Activated CD4-positive, alpha-beta T cell treated with anti-CD3 and anti-CD28 coated beads for 4 hours (primary cell): ENCODE data around the gene MSH2.

Experiments
- DNase-seq, 2 donors: peaks; one replicate each; pipeline ENCODE4 v3.0.0-alpha.2; 2020

MSH2 gene

DNA sequence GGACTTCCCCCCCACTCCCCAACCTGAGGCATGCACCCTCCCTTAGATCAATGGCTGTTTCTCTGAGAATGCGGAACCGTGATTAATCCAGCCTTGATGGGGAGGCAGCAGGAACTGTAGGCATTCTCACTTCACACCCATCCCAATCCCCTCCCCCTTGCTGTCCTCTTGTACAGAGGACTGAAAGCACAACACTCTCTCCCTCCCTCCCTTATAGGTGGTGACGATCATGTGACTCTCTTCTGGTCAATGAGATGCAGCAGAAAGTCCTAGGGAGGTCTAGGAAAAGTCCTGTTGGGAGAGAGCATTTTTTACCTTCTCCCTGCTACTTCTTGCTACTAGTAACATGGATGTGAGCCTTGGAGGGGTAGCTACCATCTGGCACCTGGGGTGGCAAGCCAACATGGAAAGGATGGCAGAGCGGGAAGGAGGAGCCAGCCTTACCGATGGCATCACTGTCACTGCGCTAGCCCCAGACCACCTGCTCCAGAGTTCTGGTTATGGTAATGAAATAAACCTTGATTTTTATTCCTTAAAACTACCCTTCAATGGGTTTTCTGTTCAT is 106.9 kb downstream of the MSH2 start:
- no peak for DNase-seq

- no peak for DNase-seq
Observed at GRCh38 chr2:47510745-47511144, 107.8 kb downstream of the MSH2 start.

- DNase-seq = no peak
Observed at GRCh38 chr2:47512581-47513083, 109.7 kb downstream of the MSH2 start.

- no peak for DNase-seq
Observed at GRCh38 chr2:47513981-47514520, 111.1 kb downstream of the MSH2 start.

DNA sequence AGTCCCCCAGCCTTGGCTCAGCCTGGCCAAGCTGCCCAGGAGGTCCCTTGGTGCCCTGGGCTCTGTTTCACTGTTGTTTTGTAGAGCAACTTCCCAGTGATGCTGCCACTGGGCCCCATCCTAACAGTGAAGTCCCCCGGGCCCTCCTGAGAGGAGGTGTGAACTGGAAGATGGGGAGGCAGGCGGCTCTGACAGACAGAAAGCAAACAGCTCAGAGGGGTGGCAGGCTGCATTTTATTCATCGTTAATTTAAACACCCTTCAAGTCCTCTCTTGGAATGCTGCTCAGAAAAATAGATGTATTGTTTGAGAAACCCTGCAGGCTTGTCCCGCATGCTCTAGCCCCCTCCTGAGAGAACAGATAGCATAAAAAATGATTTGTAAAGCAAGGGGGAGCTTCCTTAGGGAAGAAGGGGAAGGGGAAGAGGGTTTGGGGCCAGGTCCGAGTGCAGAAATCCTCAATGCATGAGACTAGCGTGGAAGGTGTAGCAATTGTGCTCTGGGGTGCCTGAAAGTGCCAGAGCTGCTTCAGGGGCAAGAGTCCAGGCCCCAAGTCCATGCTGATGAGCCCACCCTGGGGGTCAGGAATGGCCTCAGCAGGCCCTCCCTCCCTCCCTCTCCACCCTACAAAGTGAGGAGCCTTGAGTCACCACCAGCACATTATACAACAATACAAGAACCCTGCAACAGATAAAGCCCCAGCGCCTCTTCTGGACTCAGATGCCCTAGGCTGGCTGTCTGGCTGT is 113.6 kb downstream of the MSH2 start:
- DNase-seq = no peak

- no peak for DNase-seq
Observed at GRCh38 chr2:47518497-47519146, 115.7 kb downstream of the MSH2 start.

DNA sequence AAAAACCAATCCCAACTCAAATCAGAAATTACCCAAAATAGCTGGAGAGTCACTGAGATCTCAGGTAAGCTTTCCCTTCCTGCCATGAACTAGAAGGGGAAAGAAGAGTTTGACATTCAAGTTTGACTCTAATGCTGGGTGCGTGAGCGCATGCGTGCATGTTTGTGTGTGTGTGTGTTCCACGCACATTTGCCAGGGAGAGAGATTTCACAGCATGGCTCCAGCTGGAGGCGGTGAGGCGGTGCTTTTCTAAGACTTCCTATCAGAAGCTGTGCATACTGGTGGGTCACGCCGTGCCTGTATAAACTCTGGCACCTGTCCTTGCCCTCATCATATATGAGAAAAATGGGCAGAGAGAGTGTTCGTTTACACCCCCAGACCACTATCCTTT is 116.2 kb downstream of the MSH2 start:
- no peak for DNase-seq

GRCh38 chr2:47519604-47520301 is 116.8 kb downstream of the MSH2 start:
- no peak for DNase-seq

DNA sequence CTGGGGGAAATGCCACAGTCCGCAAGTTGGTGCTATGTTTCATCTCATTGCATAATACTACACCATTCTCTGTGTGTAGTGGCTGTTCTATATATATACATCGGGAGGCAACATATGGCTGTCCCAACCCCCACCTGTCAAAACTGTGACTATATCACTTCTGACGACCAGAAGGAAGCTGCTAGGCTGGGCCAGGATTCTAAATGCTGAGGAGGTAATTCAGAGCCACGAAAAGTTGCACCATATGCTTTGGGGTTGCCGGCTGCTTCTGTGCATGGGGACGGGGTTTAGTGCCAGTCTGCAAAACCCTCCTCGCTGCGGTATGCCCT is 117.3 kb downstream of the MSH2 start:
- DNase-seq = no peak

GRCh38 chr2:47520825-47521665 is 118.1 kb downstream of the MSH2 start:
- peak; percentile 64 to 72 for DNase-seq

DNA sequence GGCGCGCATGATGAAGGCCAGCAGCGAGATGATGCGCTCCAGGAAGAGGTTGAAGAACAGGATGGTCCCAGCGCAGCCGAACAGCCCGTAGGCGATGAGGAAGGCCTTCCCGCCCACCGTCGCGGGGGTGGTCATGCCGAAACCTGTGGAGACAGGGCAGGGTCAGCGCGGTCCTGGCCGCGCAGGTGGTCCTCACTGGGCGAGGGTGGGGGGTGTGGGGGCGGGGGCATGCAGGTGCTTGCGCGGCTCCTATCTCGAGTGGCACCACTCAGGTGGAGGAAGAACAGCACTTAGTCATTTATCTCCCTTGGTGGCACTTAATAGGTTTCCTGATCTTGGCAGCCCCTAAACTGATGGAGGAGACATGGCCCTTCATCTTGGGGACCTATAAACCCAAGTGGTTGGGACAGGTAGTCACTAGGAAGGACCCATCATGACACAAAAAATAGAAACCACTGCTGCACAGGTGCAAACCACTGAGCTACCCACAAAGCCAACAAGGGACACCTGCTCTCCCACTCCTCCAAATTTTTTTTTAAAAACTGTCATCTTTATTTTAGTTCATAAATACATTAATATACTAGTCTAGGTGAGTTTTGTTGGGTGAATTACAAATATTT is 118.8 kb downstream of the MSH2 start:
- no peak for DNase-seq

GRCh38 chr2:47525167-47525566 is 122.2 kb downstream of the MSH2 start:
- no peak for DNase-seq

GRCh38 chr2:47528455-47528854 is 125.5 kb downstream of the MSH2 start:
- DNase-seq = no peak

- DNase-seq = no peak
Observed at GRCh38 chr2:47528874-47529273, 125.9 kb downstream of the MSH2 start.

GRCh38 chr2:47530105-47530760 is 127.3 kb downstream of the MSH2 start:
- no peak for DNase-seq

- no peak for DNase-seq
Observed at GRCh38 chr2:47531378-47532042, 128.6 kb downstream of the MSH2 start.
